SW480 (cell line): ENCODE results near the gene KCTD1.

Source experiments
- DNase-seq: peaks from one replicate; pipeline ENCODE4 v3.0.0-alpha.2; 2016; ENCODE audit warnings: low spot score

KCTD1 gene

GRCh38 chr18:26548415-26549262 lies at the start of gene KCTD1:
TSS of gene KCTD1 (minus strand) at chr18:26548553. CDS start at chr18:26548536, 17 bp downstream.
- peak; percentile 83 for DNase-seq

GRCh38 chr18:26593365-26594320 lies 45.3 kb upstream of the KCTD1 start:
- no peak for DNase-seq

- no peak for DNase-seq
Measured at GRCh38 chr18:26584745-26585144, 36.4 kb upstream of the KCTD1 start.

- DNase-seq = peak; percentile 22
Measured at GRCh38 chr18:26579941-26580618, 31.7 kb upstream of the KCTD1 start.

GRCh38 chr18:26575865-26576217 lies 27.5 kb upstream of the KCTD1 start:
- no peak for DNase-seq

- no peak for DNase-seq
Measured at GRCh38 chr18:26574958-26575864, 26.9 kb upstream of the KCTD1 start.

- DNase-seq = no peak
Measured at GRCh38 chr18:26568926-26569665, 20.7 kb upstream of the KCTD1 start.

- DNase-seq = no peak
Measured at GRCh38 chr18:26568513-26568912, 20.2 kb upstream of the KCTD1 start.

GRCh38 chr18:26566874-26567555 lies 18.7 kb upstream of the KCTD1 start:
- no peak for DNase-seq

- DNase-seq = no peak
Measured at GRCh38 chr18:26565514-26565913, 17.2 kb upstream of the KCTD1 start.

- no peak for DNase-seq
Measured at GRCh38 chr18:26563024-26563423, 14.7 kb upstream of the KCTD1 start.

GRCh38 chr18:26562568-26562967 lies 14.2 kb upstream of the KCTD1 start:
- no peak for DNase-seq

GRCh38 chr18:26561769-26562168 lies 13.4 kb upstream of the KCTD1 start:
- no peak for DNase-seq

GRCh38 chr18:26556573-26556972 lies 8.2 kb upstream of the KCTD1 start:
- no peak for DNase-seq

- DNase-seq = no peak
Measured at GRCh38 chr18:26555804-26556553, 7.6 kb upstream of the KCTD1 start.

- no peak for DNase-seq
Measured at GRCh38 chr18:26553943-26554342, 5.6 kb upstream of the KCTD1 start.

GRCh38 chr18:26551695-26552081 lies 3.3 kb upstream of the KCTD1 start:
- no peak for DNase-seq

GRCh38 chr18:26550998-26551694 lies 2.8 kb upstream of the KCTD1 start:
- DNase-seq = no peak
